ENCODE results near the gene THUMPD1.
"Not testable (repeated sequence)": the region's sequence is repeated elsewhere in the genome, so short reads cannot be mapped to it uniquely, and the experiment has no call there.

THUMPD1 gene

GRCh38 chr16:20727181-20727580, 14.4 kb downstream of the THUMPD1 start:
- no peak overlapping the region for H3K4me3 ChIP-seq (ENCODE audit: low read depth, low read length)
- TF ChIP-seq CTCF (IDR thresholded peaks at IDR 0.05; ENCODE audit: insufficient read depth, low read depth, low read length, missing control alignments): no peak
- DNase-seq (ENCODE audit: low read depth): no peak

DNA sequence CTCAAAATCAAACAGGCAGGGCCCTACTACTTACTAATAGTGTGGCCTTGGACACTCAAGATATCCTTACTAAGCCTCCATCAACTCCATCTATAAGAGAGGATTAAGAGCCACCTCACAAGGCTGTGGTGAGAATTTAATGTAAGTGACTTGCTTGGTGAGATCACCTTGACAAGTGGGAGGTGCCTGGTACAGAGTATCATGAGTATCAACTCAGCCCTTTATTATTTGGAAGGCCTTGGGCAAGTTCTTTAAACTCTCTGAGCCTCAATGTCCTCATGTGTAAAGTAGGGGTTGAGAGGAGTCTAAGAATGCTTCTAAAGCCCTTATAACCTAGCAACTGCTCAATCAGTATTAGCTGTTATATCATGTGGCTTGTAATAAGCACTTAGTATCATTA, 15.0 kb downstream of the THUMPD1 start:
- TF ChIP-seq CTCF (IDR thresholded peaks at IDR 0.05; ENCODE audit: insufficient read depth, low read depth, low read length, missing control alignments): no peak
- DNase-seq (ENCODE audit: low read depth): no peak
- no peak overlapping the region for H3K4me3 ChIP-seq (ENCODE audit: low read depth, low read length)

GRCh38 chr16:20720251-20720650, 21.4 kb downstream of the THUMPD1 start:
- no peak overlapping the region for H3K4me3 ChIP-seq (ENCODE audit: low read depth, low read length)
- DNase-seq (ENCODE audit: low read depth): no peak
- no peak for TF ChIP-seq CTCF (IDR thresholded peaks at IDR 0.05; ENCODE audit: insufficient read depth, low read depth, low read length, missing control alignments)

DNA sequence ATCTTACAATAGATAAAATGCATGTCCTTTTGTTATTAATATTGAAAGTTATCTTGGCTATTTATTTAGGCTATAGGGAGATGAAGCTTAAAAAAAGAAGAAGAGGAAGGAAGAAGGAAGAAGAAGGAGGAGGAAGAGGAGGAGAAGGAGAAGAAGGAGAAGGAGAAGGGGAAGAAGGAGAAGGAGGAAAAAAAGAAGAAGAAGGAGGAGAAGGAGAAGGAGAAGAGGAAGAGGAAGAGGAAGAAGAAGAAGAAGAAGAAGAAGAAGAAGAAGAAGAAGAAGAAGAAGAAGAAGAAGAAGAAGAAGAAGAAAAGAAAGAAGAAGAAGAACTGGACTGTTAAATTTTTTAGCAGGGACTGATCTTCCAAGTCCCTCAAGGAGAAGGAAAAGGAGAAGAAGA, 23.9 kb downstream of the THUMPD1 start:
- not testable (repeated sequence) for H3K4me3 ChIP-seq (ENCODE audit: low read depth, low read length); DNase-seq (ENCODE audit: low read depth)

DNA sequence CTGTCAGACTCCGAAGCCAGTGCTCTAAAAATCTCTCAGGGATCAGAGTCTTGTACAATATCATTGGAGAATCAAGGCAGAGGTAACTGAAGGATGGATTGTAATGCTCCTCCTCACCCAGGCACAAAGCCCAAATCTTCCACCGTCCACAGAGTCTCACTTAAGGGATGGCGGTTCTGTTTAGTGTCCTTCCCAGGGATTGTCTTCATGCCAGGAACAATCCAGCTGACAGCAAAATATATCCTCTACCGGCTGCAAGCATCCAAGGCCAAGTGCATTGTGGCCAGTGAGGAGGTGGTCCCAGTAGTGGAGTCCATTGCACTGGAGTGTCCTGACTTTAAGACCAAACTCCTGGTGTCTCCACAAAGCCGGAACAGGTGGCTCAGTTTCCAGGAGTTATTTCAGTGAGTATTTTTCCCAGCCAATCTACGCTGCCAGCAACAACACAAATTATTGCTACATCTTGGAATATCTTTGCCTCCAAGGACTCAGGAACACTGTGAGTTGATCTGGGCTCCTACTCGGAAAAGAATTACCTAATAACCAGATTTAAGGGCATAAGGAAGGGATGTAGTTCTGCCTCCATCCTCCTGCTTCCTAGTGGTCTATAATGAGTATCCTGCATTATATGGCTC, 30.2 kb downstream of the THUMPD1 start:
- no peak for TF ChIP-seq CTCF (IDR thresholded peaks at IDR 0.05; ENCODE audit: insufficient read depth, low read depth, low read length, missing control alignments)
- no peak for DNase-seq (ENCODE audit: low read depth)
- H3K4me3 ChIP-seq (ENCODE audit: low read depth, low read length): no peak overlapping the region

DNA sequence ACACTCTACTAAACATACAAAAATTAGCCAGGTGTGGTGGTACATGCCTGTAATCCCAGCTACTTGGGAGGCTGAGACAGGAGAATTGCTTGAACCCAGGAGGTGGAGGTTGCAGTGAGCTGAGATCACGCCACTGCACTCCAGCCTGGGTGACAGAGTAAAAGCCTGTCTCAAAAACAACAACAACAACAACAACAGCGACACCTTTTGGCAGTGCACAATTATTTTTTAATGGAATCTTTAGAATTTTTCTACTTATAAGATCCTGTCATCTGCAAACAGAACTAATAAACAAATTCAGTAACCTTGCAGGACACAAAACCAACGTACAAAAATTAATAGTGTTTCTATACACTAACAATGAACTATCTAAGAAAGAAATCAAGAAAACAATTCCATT, 33.5 kb downstream of the THUMPD1 start:
- TF ChIP-seq CTCF (IDR thresholded peaks at IDR 0.05; ENCODE audit: insufficient read depth, low read depth, low read length, missing control alignments): peak; percentile 38
- DNase-seq (ENCODE audit: low read depth): peak; percentile 46
- not testable (repeated sequence) for H3K4me3 ChIP-seq (ENCODE audit: low read depth, low read length)

- no peak for TF ChIP-seq CTCF (IDR thresholded peaks at IDR 0.05; ENCODE audit: insufficient read depth, low read depth, low read length, missing control alignments)
- no peak overlapping the region for H3K4me3 ChIP-seq (ENCODE audit: low read depth, low read length)
- no peak for DNase-seq (ENCODE audit: low read depth)
Observed at GRCh38 chr16:20707461-20707860, 34.2 kb downstream of the THUMPD1 start.

GRCh38 chr16:20705972-20706371, 35.6 kb downstream of the THUMPD1 start:
- not testable (repeated sequence) for DNase-seq (ENCODE audit: low read depth); H3K4me3 ChIP-seq (ENCODE audit: low read depth, low read length)
